Suppressor macrophage treated with lipopolysaccharide for 4 hours (primary cell): ENCODE measurements around the gene SSH3.

Experiments used
- DNase-seq: peaks from one replicate; pipeline ENCODE4 v3.0.0-alpha.2; 2020

Gene SSH3

DNA sequence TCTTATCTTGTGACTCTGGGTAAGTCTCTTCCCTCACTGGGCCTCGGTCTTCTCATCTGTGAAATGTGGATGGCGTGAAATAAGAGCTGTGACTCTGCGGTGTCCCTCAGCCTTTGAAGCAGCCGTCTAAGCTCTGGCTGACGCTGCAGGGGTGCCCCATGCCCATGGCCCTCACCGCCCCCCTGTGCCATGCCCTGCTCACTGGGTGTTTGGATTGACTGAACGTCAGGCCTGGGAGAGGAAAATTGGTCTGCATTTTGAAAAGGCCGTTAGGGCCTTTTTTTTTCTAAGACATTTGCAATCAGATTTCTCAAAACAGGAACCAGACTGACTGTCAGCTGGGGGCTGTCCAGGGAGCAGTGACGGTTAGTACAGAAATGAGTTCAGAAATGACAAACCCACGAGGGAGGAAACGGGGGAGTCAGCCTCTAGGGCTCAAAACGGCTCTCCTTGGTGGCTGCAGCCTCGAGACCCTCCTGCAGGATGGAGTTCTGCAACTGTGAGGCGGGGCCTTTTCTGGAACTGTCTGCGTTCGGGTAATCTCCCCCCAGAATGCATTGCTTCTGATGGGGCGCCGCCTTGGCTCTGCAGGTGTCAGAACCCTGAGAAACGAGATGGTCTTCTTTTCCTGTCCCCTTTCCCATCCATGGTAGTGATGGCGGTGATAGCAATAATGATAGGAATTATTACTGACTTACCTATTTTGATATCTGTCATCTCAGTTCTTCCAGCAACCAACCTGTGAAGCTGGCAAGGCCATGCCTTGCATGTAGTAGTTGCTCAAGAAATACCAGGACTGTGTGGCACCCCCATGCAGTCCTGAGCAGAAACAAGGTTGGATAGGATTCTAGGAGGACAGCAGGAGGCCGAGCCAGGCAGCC, 35.0 kb upstream of the SSH3 start:
- peak; percentile 92 for DNase-seq

DNA sequence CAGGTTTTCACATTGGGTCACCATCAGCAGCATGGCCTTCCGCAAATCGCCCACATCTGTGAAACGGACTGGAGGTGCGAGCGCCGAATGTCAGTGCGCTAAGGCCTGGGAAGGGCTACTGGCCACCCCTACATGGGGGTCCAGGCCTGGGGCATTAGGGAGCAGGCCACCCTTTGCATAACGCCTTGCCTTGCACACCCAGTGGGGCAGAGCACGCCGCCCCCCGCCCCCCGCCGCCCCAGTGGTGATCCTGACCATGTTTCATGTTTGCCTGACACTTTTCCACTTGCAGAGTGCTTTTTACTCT, 34.4 kb upstream of the SSH3 start:
- DNase-seq = no peak

DNA sequence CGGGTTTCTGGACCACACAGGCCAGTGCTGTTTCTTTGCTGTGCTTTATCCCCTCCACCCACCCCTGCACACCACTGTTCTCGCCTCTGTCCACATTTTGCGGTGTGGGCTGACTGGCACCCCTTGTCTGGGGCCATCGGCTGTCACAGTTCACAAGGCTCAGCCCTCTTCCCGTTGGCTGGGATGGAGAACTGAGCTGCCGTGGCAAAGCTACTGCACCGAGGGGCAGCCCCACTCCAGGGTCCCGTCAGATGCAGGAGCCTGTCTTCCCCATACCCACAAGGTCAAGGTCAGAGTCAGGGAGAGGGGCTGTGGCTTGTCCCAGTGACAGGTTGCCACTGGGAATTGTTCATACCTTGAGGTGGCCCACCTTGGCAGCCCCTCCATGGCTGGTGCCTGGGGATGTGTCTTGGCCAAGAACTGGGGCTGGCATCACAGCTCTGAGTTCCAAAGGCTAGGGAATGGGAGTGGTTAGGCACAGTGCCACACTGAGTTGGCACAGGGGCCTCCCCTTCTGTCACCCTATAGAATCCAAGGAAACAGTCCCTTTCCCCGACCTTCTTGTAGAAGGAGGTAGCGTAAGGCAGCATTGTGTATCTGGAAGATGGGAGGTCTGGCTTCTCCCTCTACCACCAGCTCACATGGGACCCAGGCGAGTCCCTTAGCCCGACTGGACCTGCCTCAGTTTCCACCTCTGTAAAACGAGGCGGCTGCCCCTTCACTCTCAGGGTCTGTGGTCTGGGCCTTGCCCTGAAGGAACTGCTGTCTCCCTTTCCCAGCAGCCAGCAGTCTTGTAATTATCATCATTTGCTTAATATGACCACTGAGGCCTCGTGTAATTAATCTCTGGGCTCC, 33.7 kb upstream of the SSH3 start:
- peak; percentile 65 for DNase-seq

DNA sequence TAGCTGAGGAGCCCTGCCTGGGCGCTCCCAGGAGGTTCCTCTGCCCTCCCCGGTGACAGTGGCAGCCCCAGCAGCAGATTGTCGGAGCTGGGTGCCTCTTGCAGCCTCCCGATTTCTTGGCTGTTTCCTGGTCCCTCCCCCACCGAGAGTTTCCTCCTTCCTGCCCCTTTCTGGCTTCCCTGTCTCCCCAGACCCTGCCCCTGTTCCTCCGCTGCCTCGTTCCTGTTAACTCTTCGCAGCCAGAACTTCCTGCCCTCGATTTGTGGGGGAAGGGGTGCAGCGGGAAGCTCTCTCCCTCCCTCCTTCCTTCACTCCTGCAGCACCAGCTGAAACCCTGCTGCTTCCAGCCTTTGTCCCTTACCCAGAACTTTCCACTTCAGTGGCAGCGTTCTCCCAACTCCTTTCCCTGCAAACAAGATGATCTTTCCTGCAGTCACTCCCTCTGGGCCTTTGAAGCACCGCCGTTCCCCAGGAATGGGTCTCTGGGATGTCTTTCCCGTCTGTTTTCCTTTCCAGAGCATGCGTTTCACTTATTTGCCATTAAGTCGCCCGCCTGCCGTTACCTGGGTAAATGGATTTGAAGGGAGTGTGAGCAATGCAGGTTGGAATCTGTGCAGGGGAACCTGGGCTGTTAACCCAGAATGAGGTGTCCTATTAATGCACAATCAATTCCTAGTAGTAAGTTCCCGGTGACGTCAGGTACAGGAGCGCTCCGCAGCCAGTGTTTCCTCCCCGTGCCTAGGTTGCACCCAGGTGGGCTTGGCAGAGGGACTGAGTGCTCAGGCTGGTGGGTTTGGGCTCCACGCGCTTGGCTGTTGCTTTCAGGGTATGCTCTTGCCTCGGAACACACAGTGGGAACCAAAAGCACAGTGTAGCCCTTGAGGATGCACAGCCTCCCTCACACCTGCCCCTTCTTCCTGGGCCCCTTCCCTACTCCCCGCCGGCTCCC, 32.8 kb upstream of the SSH3 start:
- DNase-seq = peak; percentile 51

DNA sequence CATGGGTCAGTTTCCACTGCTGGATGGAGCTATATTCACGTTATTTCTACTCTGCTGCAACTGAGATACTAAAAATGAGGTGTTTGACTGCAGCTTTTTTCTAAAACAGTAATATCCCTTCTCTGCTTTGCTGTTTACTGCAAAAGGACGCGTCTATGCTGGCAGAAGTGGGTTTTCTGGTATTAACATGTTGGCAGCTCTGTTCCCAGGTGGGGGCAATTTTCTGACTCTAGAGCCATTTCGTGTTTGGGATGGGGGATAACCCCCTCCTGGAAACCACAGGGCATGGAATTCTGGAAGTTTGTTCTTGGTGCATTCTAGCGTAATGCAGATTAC, 32.2 kb upstream of the SSH3 start:
- DNase-seq = no peak

DNA sequence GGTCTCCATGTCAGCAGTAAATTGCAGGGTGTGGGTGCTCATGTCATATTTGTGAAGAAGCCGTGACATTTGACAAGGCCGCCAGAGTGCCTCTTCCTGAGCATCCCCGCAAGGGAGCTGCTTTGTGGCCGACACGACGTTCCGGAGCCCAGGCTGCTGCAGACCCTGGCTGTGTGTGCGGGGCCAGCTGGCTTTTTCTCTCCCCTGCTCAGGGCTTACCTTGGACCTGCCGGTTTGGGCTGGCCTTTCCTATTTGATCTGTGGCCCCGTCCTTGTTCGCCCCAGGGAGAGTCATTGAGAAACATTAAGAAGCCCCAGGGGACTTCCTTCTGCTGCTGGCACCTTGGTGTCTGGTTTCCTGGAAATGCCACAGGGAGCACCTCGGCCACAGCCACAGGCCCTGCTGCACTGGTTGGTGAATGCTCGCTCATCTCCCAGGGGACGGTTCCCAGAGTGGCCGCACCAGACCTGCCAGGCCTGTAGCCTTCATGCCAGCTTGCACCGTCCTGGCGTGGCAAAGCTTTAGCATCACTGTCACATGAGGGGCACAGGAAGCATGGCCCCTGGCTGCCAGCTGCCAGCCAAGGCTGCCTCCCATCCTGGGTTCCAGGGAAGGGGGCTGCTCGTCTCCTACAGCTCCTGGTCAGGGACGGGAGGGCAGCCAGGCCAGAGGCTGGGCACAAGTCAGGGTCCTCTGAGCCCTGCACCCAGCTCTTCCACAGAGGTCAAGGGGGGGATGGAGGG, 31.6 kb upstream of the SSH3 start:
- peak; percentile 64 for DNase-seq

DNA sequence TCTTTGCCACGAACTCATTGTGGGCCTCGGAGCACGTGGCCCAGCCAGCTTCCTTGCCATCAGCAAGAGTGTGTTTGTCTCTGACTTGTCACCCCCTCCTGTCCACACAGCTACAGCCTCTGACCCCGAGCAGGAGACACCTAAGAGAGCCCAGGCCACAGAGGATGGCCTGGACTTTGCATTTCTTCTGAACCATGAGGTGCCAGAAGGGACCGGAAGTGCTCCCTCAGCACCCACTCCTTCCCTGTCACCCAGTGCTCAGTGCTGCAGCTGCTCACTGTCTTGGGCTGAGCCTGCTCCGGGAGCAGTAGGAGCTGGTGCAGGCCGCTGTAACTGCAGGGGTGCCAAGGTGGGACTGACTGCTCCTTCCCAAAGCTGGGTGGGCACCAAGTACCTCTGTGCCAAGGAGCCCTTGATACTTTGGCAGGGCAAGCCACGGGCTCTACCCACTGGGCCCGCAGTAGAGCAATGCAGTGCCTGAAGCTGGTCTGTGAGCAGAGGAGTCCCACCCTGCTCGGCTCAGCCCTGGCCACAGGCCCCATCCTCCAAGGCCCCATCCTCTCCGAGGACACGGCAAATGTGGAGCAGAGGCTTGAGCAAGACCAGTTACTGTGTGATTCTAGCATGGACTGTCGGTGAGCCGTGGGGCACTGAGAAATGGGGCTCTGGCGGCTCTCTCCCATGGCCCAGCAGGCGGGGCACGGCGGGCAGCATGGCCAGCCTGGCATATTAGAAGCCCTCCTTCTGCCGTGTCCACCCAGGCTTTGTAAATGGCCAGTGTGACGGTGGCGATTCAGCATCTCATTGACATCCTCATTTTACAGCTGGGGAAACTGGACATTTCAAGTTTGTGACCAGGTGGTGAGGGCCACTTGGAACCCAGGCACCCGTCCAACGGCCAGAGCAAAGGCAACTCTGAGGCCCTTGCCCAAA, 30.7 kb upstream of the SSH3 start:
- peak; percentile 51 for DNase-seq

DNA sequence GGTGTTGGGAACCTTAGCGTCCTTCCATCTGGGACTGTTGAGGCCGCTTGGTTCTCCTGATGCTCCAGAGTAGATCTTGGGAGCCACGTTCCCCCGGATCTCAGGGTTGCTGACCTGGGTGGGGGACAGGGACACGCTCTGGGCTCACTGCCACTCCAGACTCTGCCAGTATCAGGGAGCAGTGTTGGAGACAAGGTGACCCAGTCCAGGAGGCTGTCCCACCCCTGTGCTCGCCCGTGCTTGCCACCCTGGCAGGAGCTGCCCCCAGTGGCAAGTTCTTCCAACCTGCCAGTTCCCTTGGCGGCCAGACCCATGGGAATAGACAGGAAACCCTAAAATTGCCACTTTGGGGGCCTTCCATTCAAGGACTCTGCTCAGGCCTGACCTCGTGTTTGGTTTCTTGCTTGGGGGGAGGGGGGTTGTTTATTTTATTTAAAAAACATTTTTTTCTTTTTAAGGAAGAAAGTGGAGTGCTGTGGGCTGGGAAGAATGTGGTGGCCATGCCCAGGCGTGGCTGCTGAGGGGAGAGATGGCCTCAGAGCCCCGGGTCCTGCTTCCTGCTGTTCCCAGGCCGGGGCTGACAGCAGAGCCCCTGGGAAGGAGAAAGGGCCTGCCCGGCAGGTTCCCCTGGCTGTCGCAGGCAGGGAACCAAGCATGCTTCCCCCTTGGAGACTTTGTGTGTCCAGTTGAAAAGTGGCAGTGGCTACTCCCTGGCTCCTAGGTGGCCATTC, 29.9 kb upstream of the SSH3 start:
- DNase-seq = no peak

DNA sequence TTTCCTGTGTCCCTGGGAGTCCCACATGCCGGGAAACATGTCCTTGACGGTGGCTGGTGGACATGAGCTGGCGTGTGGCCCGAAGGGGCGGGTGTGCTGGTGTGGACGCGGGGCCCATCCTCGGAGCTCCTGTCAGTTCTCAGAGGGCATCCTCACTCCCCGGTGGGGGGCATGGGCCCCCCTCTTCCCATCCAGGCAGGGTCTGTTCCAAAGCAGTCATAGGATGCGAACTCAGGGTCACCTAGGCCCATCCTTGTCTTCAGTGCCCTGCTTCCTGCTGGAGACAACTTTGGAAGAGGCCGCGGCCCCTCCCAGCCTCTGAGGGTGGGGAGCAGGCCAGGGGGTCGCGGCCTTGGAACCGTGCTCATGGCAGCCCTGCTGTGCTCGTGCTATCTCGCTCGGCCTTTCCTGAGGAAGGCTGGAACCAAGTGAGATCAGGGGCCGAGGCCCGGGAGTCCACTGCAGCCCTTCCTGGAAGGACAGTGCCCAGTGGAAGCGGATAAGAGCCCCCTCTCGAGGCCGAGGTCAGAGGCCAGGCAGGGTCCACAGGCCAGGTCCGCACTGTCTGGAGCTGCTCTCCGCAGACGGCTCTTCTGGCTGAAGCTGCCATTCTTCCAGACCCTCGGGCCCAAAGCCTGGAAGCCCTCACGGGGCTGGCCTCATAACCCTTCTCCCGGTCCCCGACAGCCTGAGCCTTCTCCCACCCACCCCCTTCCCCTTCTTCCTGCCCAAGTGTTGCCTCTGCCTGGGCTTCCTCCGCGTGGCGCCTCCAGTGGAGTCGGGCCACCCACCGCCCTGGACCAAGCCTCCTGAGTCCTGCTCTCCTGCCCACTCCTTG, 28.3 kb upstream of the SSH3 start:
- DNase-seq = no peak

DNA sequence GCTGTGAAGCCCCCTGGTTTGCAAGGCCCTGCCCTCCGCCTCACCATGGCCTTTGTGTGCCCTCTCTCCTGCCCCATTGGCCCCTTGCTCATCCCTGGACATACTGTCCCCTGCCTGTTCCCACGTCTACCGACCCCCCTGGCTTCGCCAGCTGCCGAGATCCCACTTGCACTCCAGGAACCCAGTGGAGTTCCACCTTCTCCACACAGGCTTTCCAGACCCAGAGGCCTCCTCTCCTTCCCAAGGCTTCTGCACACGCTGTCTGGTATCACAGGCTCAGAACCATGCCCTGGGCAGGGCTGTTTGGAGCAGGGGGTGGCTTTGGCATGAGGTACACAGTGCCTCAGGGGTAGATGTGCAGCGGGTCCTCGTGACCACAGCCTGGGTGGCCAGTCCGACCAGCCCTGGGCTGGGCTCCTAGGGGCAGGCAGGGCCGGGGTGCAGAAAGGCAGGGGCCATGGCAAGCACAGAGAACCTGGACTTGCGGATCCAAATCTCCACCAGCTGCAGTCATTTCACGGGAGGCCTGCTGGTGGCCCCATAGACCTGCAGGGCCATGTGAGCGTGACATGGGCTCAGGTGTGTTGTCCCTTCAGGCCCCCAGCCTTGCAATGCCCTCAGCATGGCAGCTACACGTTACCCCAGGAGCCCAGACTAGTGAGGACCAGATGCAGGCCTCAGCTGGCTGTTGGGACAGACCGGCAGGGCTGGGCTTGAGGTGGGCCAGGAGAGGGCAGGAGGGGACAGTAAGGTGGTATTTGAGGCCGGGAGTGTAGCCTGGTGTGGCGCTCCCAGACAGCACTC, 27.5 kb upstream of the SSH3 start:
- DNase-seq = no peak

DNA sequence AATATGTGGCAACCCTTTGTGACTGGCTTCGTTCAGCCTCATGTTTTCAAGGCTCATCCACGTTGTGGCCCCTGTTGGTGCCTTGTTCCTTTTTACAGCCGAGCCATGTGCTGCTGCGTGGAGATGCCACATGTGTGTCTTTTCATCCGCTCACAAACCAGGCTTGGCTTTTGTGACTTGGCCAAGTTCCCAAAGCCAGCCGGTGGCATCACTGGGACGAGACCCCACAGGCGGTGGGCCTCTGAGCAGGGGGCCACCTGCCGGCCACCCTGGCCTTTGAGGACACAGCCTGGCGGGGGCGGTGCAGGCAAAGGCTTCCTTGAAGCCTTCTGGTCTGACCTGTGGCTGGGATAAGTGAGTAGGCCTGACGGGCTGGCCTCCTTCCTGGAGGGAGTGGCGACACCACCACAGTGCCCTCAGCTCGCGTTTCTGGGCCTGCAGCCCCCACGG, 26.5 kb upstream of the SSH3 start:
- DNase-seq = peak; percentile 61

DNA sequence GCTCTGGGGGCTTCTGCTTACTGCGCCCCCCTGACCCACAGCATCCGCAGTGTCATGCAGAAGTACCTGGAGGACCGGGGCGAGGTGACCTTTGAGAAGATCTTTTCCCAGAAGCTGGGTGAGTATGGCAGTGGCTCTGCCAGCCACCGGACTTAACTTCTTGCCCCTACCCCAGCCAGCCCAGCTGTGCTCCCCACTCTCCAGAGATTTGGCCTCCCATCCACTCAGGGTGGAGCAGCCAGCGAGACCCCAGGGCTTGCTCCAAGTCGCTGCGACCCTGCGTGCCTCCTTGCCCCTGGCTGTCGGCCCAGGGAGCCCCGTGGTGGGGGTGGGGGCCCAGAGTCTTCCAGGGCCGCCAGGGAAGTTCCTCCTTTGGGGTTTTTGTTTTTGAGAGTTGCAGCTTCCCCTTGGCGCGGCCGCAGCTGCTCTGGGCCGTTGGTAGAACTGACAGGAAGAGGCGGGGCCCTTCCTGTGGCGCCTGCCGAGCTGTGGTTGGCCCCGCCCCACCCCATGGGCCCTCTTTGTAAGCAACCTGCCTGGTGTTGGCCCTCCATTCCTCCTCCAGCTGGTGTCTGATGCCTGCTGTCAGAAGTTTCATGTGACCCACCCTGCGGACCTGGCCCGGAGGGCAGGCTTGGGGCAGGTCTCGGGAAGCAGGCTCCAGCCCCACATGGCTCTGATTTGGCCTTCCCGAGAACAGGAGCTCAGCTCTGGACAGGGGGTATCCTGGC, 25.9 kb upstream of the SSH3 start:
- peak; percentile 96 for DNase-seq

DNA sequence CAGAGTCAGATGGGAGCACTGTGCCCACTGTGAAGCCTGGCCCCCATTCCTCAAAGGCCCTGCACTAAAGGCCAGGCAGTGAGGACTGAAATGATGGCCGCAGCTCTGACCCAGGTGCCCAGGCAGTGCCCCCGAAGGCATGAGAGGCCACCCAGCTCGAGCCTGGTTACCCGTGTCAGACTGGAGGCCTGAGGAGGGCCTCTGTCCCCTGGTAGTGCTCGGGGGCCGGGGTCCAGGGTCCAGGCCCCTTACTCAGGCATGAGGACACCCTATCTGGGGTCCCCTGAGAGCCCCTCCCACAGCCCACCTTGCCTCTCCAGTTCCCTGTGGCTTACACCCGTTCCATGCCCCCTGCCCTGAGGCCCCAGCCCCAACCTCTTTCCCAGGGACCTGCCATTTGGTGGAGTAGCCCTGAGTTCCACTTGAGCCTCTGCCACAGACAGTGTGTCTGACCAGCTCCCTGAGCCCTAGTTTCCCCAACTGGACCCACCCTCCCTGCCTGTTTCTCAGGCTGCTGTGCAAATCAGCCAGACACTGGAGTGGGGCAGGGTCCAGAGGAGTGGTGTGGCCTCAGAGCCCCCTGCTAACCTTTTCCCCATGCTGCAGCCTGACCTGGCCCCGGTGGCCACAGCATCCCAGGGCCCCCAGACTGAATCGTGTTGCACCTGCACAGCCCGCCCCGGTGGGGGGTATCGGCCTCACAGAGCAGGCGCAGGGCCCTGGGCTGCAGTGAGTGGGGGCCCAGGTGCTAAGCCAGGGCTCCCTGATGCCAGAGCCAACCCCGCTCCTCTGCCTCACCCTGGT, 25.0 kb upstream of the SSH3 start:
- no peak for DNase-seq

DNA sequence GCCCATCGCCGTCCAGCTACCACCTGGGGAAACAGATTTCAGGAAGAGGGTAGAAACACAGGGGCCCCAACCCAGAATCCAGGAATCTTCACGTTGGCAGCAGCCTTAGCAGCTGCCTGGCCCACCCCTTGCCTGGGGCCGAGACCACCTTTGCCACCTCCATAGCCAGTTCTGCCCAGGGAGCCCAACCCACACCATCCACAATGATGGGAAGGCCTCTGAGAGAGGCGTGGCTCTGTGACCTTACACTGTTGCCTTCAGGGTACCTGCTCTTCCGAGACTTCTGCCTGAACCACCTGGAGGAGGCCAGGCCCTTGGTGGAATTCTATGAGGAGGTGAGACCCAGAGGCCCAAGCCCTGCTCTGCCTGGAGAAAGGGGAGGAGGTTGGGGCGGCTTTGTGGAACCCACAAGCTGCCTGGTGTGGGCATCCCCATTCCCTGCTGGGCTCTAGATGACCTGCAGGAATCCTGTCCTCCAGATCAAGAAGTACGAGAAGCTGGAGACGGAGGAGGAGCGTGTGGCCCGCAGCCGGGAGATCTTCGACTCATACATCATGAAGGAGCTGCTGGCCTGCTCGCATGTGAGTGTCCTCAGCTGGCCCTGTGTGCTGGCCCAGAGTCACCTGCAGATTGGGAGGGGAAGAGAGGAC, 24.3 kb upstream of the SSH3 start:
- DNase-seq = no peak

DNA sequence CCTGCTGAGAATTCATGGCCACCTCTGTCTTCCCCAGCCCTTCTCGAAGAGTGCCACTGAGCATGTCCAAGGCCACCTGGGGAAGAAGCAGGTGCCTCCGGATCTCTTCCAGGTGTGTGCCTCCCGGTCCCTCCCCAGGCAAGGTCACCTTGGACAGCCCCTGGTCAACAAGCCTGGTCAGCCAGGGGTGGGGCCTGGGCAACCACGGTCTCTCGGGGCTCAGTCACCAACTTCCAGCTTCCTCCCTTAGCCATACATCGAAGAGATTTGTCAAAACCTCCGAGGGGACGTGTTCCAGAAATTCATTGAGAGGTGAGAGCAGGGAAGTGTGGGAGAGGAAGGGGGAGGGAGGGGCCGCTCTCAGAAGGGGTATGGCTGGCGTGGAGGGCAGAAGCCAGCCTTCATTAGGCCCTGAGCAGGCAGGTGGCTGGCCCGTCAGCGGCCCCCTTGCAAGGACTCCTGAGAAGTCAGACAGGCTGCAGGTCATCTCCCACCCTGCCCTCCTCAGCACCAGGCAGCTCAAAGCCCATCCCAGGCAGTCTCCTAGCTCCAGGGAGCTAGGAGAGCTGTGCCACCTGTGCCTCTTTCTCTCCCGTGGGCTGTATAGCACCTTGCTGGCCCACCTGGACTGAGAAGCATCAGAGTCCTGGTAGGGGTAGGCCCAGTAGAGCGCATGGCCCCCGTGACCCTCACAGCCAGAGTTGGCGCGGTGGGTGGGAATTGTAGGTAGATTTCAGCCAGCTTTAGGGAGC, 23.6 kb upstream of the SSH3 start:
- no peak for DNase-seq

DNA sequence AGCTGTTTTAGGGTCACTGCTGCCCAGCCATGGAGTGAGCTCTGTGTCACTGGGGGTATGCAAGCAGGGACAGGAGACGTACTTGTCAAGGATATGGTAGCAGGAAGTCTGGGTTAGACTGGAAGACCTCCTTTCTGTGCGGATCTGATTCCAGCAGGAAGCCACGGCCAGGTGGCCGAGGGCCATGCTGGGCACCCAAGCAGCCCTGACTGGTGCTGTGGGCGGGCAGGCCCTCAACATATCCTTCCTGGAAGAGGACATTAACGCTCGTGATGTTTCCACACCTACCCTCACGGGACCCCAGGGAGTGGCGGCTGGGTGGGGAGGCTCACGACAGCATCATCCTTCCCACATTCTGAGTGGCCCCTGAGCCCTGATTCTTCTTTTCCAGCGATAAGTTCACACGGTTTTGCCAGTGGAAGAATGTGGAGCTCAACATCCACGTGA, 23.0 kb upstream of the SSH3 start:
- DNase-seq = no peak
